Activated CD4-positive, CD25-positive, alpha-beta regulatory T cell treated with anti-CD3 and anti-CD28 coated beads, Interleukin-2, amount 50 U/mL, for 72 hours (primary cell): ENCODE results near the gene JAK2.
"Not testable (repeated sequence)": the region's sequence is repeated elsewhere in the genome, so short reads cannot be mapped to it uniquely, and the experiment has no call there.

ENCODE experiments used
- DNase-seq: peaks from one replicate; pipeline ENCODE4 v3.0.0; 2021

The JAK2 gene

DNA sequence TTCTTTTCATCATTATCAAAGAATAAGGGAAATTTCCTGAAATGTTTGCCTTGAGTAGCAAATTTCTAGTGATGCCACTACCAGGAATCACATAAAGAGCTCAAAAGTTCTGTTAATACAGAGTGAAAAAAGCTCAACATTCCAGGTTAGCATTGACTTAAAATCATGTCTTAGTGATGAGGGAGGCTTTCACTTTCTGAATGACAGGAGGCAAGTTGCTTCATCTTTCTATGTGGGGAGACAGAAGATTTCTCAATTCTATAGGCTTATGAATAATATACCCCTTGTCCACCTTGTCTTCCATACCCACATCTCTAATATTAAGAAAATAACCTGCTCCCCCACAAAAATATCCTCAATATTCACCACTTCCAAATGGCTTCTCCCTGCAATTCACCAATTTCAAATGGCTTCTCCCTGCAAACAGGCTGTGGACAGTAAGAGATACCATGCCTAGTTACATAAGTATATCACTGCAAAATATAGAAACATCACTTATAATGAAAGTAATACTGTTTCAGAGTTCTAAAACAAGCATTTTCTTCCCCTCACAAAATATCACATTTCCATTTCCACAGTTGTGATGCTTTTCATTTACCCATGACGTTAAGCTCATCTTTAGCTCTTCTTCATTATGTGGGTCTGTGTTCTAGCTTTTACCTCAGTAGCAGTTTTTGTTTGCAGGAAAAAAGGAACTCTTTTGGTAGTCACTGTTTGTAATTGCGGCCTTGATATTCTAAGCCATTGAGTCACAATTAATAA is 2.2 kb upstream of the JAK2 start:
- DNase-seq: no peak

- DNase-seq: no peak
Observed at GRCh38 chr9:4983601-4984165, 1.4 kb upstream of the JAK2 start.

DNA sequence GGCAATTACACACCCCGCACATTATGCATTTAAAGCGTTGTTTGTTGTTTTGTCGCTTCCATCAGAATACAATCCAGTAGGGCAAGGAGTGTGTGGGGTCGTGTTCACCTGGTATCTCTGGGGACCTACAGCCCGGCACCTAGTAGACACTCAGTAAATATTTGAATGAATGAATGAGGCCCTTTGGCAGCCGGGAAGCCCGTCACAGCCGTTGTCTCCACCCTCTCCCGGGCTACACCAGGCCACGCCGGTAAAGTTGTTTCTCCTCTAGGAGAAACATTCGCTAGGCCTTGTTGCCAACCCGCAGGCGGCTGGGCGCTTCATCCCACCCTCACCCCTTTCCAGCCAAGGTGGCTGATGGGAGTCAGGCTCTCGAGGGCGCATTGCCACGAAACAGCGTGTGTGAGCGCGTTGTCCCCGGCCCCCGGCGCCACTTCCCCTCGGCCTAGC is 876 bp upstream of the JAK2 start:
- DNase-seq: no peak

DNA sequence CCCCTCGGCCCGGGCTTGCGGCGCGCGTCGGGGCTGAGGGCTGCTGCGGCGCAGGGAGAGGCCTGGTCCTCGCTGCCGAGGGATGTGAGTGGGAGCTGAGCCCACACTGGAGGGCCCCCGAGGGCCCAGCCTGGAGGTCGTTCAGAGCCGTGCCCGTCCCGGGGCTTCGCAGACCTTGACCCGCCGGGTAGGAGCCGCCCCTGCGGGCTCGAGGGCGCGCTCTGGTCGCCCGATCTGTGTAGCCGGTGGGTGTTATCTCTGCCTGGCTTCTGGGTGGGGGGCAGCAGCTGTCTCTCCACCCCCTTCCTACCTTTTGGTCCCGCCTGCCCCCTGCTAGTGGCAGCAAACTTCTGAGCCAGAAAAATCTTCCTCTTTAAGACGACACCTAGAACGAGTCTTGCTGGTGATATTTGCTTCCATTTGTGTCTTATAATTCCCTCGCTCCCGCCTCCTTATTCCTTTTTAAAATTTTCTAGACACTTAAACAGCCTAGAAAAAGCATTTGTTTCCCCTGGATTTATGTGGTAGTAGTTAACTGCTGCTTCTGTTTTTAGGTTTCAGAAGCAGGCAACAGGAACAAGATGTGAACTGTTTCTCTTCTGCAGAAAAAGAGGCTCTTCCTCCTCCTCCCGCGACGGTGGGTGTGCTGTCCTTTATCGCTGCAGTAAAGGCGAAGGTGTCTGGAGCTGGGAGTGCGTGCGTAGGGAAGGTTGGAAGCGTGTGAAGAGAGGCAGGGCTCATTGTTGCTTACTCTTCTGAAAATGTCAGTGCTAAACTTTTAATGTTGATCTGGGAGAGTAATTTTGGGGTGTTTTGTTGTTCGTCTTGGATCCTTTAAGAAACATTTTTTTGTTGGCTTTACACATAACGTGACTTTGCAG is 554 bp downstream of the JAK2 start:
- no peak for DNase-seq

- DNase-seq: no peak
Observed at GRCh38 chr9:4986296-4986695, 1.2 kb downstream of the JAK2 start.

DNA sequence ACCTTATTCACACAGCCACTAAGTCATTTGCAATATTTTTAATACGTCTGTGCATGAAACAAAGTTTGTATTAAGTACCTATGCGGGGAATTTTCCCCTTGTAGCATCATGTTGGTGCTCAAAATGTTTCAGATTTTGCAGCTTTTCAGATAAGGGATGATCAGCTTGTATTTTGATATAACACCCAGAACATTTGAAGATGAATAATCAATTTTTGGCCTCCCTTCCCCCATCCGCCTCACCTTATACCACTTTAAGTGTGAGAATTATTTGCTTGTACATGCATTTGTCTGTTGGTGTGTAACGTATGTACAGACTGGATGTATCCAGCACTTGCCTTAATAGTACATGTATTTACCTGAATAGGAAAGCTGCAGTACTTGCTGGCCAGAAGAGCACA is 1.7 kb downstream of the JAK2 start:
- DNase-seq: no peak

- peak; percentile 44 for DNase-seq
Observed at GRCh38 chr9:4987961-4988421, 2.9 kb downstream of the JAK2 start.

GRCh38 chr9:4992872-4993271 is 7.8 kb downstream of the JAK2 start:
- no peak for DNase-seq

- DNase-seq: no peak
Observed at GRCh38 chr9:4994166-4994890, 9.3 kb downstream of the JAK2 start.

GRCh38 chr9:4997196-4997595 is 12.1 kb downstream of the JAK2 start:
- DNase-seq: no peak

DNA sequence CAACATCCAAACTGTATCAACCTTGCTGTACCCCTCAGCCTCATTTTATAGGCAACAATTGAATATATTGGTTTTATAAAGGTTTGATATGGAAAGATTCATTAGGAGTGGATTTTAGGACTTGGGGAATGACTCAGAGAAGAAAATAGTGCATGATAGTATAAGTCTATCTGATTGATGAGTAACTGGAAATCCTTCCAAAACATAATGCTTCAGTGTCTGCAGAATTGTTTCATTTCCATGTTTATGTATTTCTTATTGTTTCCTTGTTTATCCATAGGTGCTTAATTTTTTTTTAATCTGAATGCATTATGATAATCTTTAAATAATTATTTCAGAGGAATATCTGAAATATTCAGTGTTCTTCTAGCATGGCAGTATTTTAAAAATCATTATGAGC is 12.6 kb downstream of the JAK2 start:
- DNase-seq: no peak

DNA sequence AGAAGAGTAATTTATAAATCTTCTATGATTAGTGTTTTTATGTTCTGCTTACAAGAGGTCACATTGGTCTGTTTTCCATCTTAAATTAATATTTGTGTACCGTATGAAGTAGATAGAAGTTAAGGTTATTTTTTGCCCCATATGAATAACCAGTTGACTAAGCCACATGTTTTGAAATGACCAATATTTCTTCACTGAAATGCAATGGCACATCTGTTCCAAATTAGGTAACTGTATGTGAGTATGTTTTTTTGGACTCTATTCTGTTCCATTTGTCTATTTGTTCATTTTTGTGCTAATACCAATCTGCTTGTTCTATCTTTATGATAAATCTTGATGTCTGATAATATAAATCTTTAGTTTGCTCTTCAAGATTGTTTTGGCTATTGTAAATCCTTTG is 17.7 kb downstream of the JAK2 start:
- no peak for DNase-seq

- no peak for DNase-seq
Observed at GRCh38 chr9:5004481-5004880, 19.4 kb downstream of the JAK2 start.

GRCh38 chr9:5008202-5008601 is 23.1 kb downstream of the JAK2 start:
- DNase-seq: no peak

- DNase-seq: no peak
Observed at GRCh38 chr9:5013374-5013773, 28.3 kb downstream of the JAK2 start.

DNA sequence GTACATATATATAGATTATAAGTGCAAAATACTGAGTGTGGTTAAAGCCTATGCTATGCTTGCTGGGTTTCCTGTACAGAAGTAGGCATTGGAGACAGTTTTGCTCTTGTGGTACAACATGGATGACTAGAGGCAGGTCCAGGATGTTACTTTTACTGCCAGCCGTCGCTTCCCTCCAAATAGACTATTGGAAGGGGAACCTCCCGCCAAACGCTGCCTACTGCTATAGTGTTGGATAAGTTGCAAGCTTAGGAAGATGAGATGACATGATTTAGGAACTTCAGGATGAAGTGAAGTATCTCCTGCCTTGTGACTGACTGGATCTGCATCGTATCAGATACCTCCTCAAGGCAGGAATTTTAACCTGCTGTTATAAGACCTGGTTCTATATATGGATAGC is 30.9 kb downstream of the JAK2 start:
- no peak for DNase-seq

DNA sequence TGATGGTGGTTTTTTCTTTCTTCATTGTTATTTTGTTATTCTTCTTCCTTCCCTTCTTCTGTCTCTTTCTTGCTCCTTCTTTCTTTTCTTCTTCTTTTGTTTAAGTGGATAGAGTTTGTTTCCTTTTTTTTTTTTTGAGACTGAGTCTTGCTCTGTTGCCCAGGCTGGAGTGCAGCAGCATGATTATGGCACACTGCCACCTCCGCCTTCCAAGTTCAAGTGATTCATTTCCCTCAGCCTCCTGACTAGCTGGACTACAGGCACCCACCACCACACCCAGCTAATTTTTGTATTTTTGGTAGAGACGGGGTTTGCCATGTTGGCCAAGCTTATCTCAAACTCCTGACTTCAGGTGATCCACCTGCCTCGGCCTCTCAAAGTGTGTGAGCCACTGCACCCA is 40.3 kb downstream of the JAK2 start:
- DNase-seq: no peak

- DNase-seq: not testable (repeated sequence)
Observed at GRCh38 chr9:5031941-5032340, 46.9 kb downstream of the JAK2 start.

- no peak for DNase-seq
Observed at GRCh38 chr9:5040730-5041389, 55.8 kb downstream of the JAK2 start.

DNA sequence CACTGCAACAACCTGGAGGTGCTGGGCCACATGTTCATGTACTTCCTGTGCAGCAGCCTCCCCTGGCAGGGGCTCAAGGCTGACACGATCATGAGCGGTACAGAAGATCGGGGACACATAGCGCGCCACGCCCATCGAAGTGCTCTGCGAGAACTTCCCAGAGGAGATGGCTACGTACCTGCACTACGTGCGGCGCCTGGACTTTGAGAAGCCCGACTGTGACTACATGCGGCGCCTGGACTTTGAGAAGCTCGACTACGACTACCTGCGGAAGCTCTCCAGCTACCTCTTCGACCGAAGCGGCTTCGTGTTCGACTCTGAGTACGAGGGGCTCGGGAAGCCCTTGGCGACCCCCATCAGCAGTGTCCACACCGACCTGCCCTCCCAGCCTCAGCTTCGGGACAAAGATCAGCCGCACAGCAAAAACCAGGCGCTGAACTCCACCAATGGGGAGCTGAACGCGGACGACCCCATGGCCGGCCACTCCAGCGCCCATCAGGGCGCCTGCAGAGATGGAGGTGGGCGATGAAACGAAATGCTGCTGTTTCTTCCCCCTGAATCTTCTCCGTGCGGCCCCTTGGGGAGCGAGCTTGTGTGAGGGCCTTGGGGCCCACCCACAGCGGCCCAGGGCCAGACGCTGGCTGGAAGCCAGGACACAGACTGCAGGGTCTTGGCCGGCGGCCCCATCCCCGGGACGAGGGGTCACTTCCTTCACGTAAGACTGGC is 56.5 kb downstream of the JAK2 start:
- DNase-seq: no peak

GRCh38 chr9:5042661-5043178 is 57.6 kb downstream of the JAK2 start:
- no peak for DNase-seq

- DNase-seq: no peak
Observed at GRCh38 chr9:5043381-5043780, 58.3 kb downstream of the JAK2 start.
